Stimulated activated CD8-positive, alpha-beta memory T cell treated with anti-CD3 and anti-CD28 coated beads, Interleukin-4, amount 100 ng/mL, for 4 hours (primary cell): ENCODE results near the gene DEDD2.

Experiments
- DNase-seq, 2 donors: peaks; one replicate each; pipeline ENCODE4 v3.0.0-alpha.2; 2020; ENCODE audit warnings: low read depth in 2 of 2, low spot score in 1 of 2

Gene DEDD2

GRCh38 chr19:42249149-42249750 lies 31.8 kb upstream of the DEDD2 start:
- DNase-seq, result no peak

GRCh38 chr19:42248270-42249148 lies 31.0 kb upstream of the DEDD2 start:
- no peak for DNase-seq

GRCh38 chr19:42247640-42248199 lies 30.2 kb upstream of the DEDD2 start:
- no peak for DNase-seq

GRCh38 chr19:42246922-42247639 lies 29.6 kb upstream of the DEDD2 start:
- no peak for DNase-seq

- DNase-seq, result no peak
Measured at GRCh38 chr19:42246143-42246921, 28.9 kb upstream of the DEDD2 start.

GRCh38 chr19:42245231-42245630 lies 27.8 kb upstream of the DEDD2 start:
- no peak for DNase-seq

GRCh38 chr19:42244347-42245220 lies 27.1 kb upstream of the DEDD2 start:
- DNase-seq, result peak; percentile 85 to 87

- peak; percentile 87 to 93 for DNase-seq
Measured at GRCh38 chr19:42242512-42243409, 25.3 kb upstream of the DEDD2 start, which contains the start of gene GSK3A. GSK3A (minus strand) TSS chr19:42242602; CDS start chr19:42242465, 137 bp downstream.

GRCh38 chr19:42242069-42242511 lies 24.6 kb upstream of the DEDD2 start:
- DNase-seq, result no peak

- DNase-seq, result no peak
Measured at GRCh38 chr19:42241279-42241678, 23.8 kb upstream of the DEDD2 start.

GRCh38 chr19:42239544-42240220 lies 22.2 kb upstream of the DEDD2 start:
- DNase-seq, result no peak

- no peak for DNase-seq
Measured at GRCh38 chr19:42235181-42235580, 17.7 kb upstream of the DEDD2 start.

GRCh38 chr19:42234364-42234763 lies 16.9 kb upstream of the DEDD2 start:
- no peak for DNase-seq

GRCh38 chr19:42233678-42234292 lies 16.3 kb upstream of the DEDD2 start:
- DNase-seq, result no peak

GRCh38 chr19:42233106-42233505 lies 15.6 kb upstream of the DEDD2 start:
- no peak for DNase-seq

GRCh38 chr19:42232435-42232834 lies 15.0 kb upstream of the DEDD2 start:
- DNase-seq, result no peak

- DNase-seq, result no peak
Measured at GRCh38 chr19:42230571-42230970, 13.1 kb upstream of the DEDD2 start.
